Calu3 (cell line): ENCODE data around the gene MYH14. TPM values are rescaled to one million over a fixed set of nuclear protein-coding genes. Genes with fewer than 3 reads are reported as not detected.
"Not testable (repeated sequence)": the region's sequence is repeated elsewhere in the genome, so short reads cannot be mapped to it uniquely, and the experiment has no call there.

Source experiments
- BruUV-seq: library from RNA; stranded (reverse); fragments of 400-500 nt; replicated peaks from 2 replicates; lab custom pipeline; 2021; lab: Mats Ljungman, UMichigan
- CTCF ChIA-PET: fragments of 300-600 bp; sonication (Branson Sonifier 250); formaldehyde crosslinking; loops from one replicate; lab custom pipeline; 2022; ENCODE audit warnings: antibody characterized with exemption; lab: Charles Lee
- DNase-seq: peaks from one replicate; pipeline ENCODE4 v3.0.0; 2022
- H3K27ac Mint-ChIP-seq: one replicate; pipeline ENCODE4 v1.8.0; 2022; ENCODE audit warnings: mixed read lengths; ENCODE audit not compliant: unreplicated experiment
- H3K27me3 Mint-ChIP-seq: one replicate; pipeline ENCODE4 v1.8.0; 2022; ENCODE audit warnings: mixed read lengths; ENCODE audit not compliant: unreplicated experiment
- H3K36me3 Mint-ChIP-seq: one replicate; pipeline ENCODE4 v1.8.0; 2022; ENCODE audit warnings: mild to moderate bottlenecking, moderate library complexity, mixed read lengths; ENCODE audit not compliant: insufficient read depth, unreplicated experiment
- H3K4me1 Mint-ChIP-seq: one replicate; pipeline ENCODE4 v1.8.0; 2022; ENCODE audit warnings: mild to moderate bottlenecking, low read depth, mixed read lengths; ENCODE audit not compliant: unreplicated experiment
- H3K4me3 Mint-ChIP-seq: one replicate; pipeline ENCODE4 v1.8.0; 2022; ENCODE audit warnings: mild to moderate bottlenecking, low read depth, moderate library complexity, mixed read lengths; ENCODE audit not compliant: unreplicated experiment
- H3K9me3 Mint-ChIP-seq: one replicate; pipeline ENCODE4 v1.8.0; 2022; ENCODE audit warnings: low read depth, mixed read lengths; ENCODE audit not compliant: unreplicated experiment
- CTCF ChIP-seq: fragments of 200-600 bp; IDR thresholded peaks from one replicate; pipeline ENCODE4 v1.8.0; 2022; ENCODE audit warnings: antibody characterized with exemption; ENCODE audit not compliant: unreplicated experiment
- intact Hi-C: fragments of 100-400 bp; cut with micrococcal nuclease; formaldehyde crosslinking; loops from one replicate; pipeline ENCODE4 v1.10.0; 2022; ENCODE audit not compliant: unreplicated experiment
- total RNA-seq: library from RNA; stranded (reverse); gene quantifications from 2 replicates; pipeline ENCODE4 v1.2.3, GENCODE V29; 2022

The MYH14 gene
- total RNA-seq, 1 experiment from 2014 or later, result 255 TPM

- intact Hi-C loops, result no loop called here
- peaks cover 64% of the 10 kb centered on the region for H3K36me3 Mint-ChIP-seq
- peak; percentile 94 for DNase-seq
- peaks cover 56% of the 10 kb centered on the region for H3K4me1 Mint-ChIP-seq
- no peak for TF ChIP-seq CTCF
- peak overlapping the region; percentile 87 for H3K27ac Mint-ChIP-seq
- peaks cover 57% of the 10 kb centered on the region for H3K27me3 Mint-ChIP-seq
- BruUV-seq, result no TSS peak
- CTCF ChIA-PET, result interaction anchor here (0.6 to 1.0 kb wide), 2 partner anchors 24 to 250 kb away, joined by 3 to 4 read pairs; no protein-coding TSS in a partner anchor
- H3K4me3 Mint-ChIP-seq, result peak overlapping the region; percentile 60
- H3K9me3 Mint-ChIP-seq, result peaks cover 5% of the 10 kb centered on the region
These were observed 129.9 kb downstream of the MYH14 start for GRCh38 chr19:50333235-50333736.

- CTCF ChIA-PET, result interaction anchor here (0.6 to 1.0 kb wide), 2 partner anchors 23 to 249 kb away, joined by 3 to 4 read pairs; no protein-coding TSS in a partner anchor
- intact Hi-C loops, result no loop called here
These were observed 130.6 kb downstream of the MYH14 start for GRCh38 chr19:50333737-50334617.

GRCh38 chr19:50334741-50335421 is 131.5 kb downstream of the MYH14 start:
- CTCF ChIA-PET, result no interaction called here

More at GRCh38 chr19:50333737-50334617, 130.6 kb downstream of the MYH14 start:
- peak overlapping the region; percentile 60 for H3K4me3 Mint-ChIP-seq
- H3K4me1 Mint-ChIP-seq, result peaks cover 56% of the 10 kb centered on the region
- TF ChIP-seq CTCF, result no peak
- H3K9me3 Mint-ChIP-seq, result peaks cover 5% of the 10 kb centered on the region
- H3K27me3 Mint-ChIP-seq, result peaks cover 55% of the 10 kb centered on the region
- peak; percentile 90 for DNase-seq
- TSS peak; percentile 88 for BruUV-seq
- peak overlapping the region; percentile 87 for H3K27ac Mint-ChIP-seq
- H3K36me3 Mint-ChIP-seq, result peaks cover 62% of the 10 kb centered on the region

GRCh38 chr19:50337031-50337430 is 133.6 kb downstream of the MYH14 start:
- H3K4me3 Mint-ChIP-seq, intact Hi-C loops, DNase-seq, H3K27ac Mint-ChIP-seq, CTCF ChIA-PET, H3K9me3 Mint-ChIP-seq, BruUV-seq: not testable (repeated sequence)
- H3K36me3 Mint-ChIP-seq, result peaks cover 41% of the 10 kb centered on the region
- peaks cover 25% of the 10 kb centered on the region for H3K27me3 Mint-ChIP-seq
- peaks cover 28% of the 10 kb centered on the region for H3K4me1 Mint-ChIP-seq

More at GRCh38 chr19:50334741-50335421, 131.5 kb downstream of the MYH14 start:
- Mint-ChIP-seq H3K36me3 (peaks cover 53% of the 10 kb centered on the region), H3K4me3 (peak overlapping the region; percentile 60), H3K4me1 (peaks cover 48% of the 10 kb centered on the region), H3K27ac (peak overlapping the region; percentile 87), H3K9me3 (no peaks in the 10 kb centered on the region), H3K27me3 (peaks cover 46% of the 10 kb centered on the region)
- no TSS peak for BruUV-seq
- no peak for TF ChIP-seq CTCF
- intact Hi-C loops, result no loop called here
- DNase-seq, result no peak
